Activated T-cell treated with anti-CD3 and anti-CD28 coated beads, Interleukin-2, amount 50 U/mL, for 24 hours (primary cell): ENCODE results near the gene FAHD2B.
"Not testable (repeated sequence)": the region's sequence is repeated elsewhere in the genome, so short reads cannot be mapped to it uniquely, and the experiment has no call there.

ENCODE experiments used
- DNase-seq: peaks from one replicate; pipeline ENCODE4 v3.0.0-alpha.2; 2020
- H3K27ac Mint-ChIP-seq: 2 replicates; pipeline ENCODE4 v1.8.0; 2020; ENCODE audit warnings: mild to moderate bottlenecking, mixed read lengths
- H3K27me3 Mint-ChIP-seq: 2 replicates; pipeline ENCODE4 v1.8.0; 2020; ENCODE audit warnings: mixed read lengths
- H3K36me3 Mint-ChIP-seq: 2 replicates; pipeline ENCODE4 v1.8.0; 2020; ENCODE audit warnings: low read depth, mixed read lengths
- H3K4me1 Mint-ChIP-seq: 2 replicates; pipeline ENCODE4 v1.8.0; 2020; ENCODE audit warnings: low read depth, mixed read lengths
- H3K4me3 Mint-ChIP-seq: 2 replicates; pipeline ENCODE4 v1.8.0; 2020; ENCODE audit warnings: mild to moderate bottlenecking, moderate library complexity, mixed read lengths
- H3K9me3 Mint-ChIP-seq: 2 replicates; pipeline ENCODE4 v1.8.0; 2020; ENCODE audit warnings: mixed read lengths

The FAHD2B gene, protein sequence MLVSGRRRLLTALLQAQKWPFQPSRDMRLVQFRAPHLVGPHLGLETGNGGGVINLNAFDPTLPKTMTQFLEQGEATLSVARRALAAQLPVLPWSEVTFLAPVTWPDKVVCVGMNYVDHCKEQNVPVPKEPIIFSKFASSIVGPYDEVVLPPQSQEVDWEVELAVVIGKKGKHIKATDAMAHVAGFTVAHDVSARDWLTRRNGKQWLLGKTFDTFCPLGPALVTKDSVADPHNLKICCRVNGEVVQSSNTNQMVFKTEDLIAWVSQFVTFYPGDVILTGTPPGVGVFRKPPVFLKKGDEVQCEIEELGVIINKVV

GRCh38 chr2:97094772-97095611 is at the start of gene FAHD2B:
Gene FAHD2B (minus strand): TSS chr2:97094882. CDS start chr2:97091706, 3,176 bp downstream.
- Mint-ChIP-seq H3K27ac (peak within 1 kb of the TSS; percentile 69), H3K4me3 (peak within 1 kb of the TSS; percentile 76), H3K4me1 (peaks cover 11% of the 10 kb centered on the region)
- not testable (repeated sequence) for H3K9me3 Mint-ChIP-seq, H3K27me3 Mint-ChIP-seq, H3K36me3 Mint-ChIP-seq
- DNase-seq, result peak; percentile 85

- DNase-seq, H3K4me3 Mint-ChIP-seq, H3K27me3 Mint-ChIP-seq, H3K27ac Mint-ChIP-seq, H3K9me3 Mint-ChIP-seq, H3K4me1 Mint-ChIP-seq: not testable (repeated sequence)
- peaks cover 73% of the 10 kb centered on the region for H3K36me3 Mint-ChIP-seq
Observed at GRCh38 chr2:97144016-97144415, 49.3 kb upstream of the FAHD2B start.

DNA sequence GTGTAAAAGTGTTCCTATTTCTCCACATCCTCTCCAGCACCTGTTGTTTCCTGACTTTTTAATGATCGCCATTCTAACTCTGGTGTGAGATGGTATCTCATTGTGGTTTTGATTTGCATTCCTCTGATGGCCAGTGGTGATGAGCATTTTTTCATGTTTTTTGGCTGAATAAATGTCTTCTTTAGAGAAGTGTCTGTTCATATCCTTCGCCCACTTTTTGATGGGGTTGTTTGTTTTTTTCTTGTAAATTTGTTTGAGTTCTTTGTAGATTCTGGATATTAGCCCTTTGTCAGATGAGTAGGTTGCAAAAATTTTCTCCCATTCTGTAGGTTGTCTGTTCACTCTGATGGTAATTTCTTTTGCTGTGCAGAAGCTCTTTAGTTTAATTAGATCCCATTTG is 34.4 kb upstream of the FAHD2B start:
- H3K9me3 Mint-ChIP-seq, H3K4me3 Mint-ChIP-seq, H3K27me3 Mint-ChIP-seq, DNase-seq, H3K4me1 Mint-ChIP-seq, H3K27ac Mint-ChIP-seq: not testable (repeated sequence)
- H3K36me3 Mint-ChIP-seq, result peaks cover 43% of the 10 kb centered on the region

GRCh38 chr2:97113882-97114255 is 19.2 kb upstream of the FAHD2B start:
- H3K36me3 Mint-ChIP-seq, result peaks cover 14% of the 10 kb centered on the region
- H3K4me1 Mint-ChIP-seq, DNase-seq, H3K27me3 Mint-ChIP-seq, H3K9me3 Mint-ChIP-seq: not testable (repeated sequence)
- H3K4me3 Mint-ChIP-seq, result peak overlapping the region; percentile 98
- peak overlapping the region; percentile 98 for H3K27ac Mint-ChIP-seq

GRCh38 chr2:97113050-97113881 is 18.6 kb upstream of the FAHD2B start, which contains the start of gene ANKRD36:
Gene ANKRD36 (plus strand): TSS chr2:97113153. CDS start chr2:97113740, 587 bp downstream.
- not testable (repeated sequence) for H3K4me1 Mint-ChIP-seq, H3K27me3 Mint-ChIP-seq, H3K9me3 Mint-ChIP-seq
- Mint-ChIP-seq H3K4me3 (peak within 1 kb of the TSS; percentile 98), H3K36me3 (peaks cover 13% of the 10 kb centered on the region), H3K27ac (peak within 1 kb of the TSS; percentile 98)
- DNase-seq, result peak; percentile 93

- H3K4me3 Mint-ChIP-seq, result peak overlapping the region; percentile 78
- not testable (repeated sequence) for H3K4me1 Mint-ChIP-seq, H3K27me3 Mint-ChIP-seq, H3K36me3 Mint-ChIP-seq, H3K9me3 Mint-ChIP-seq
- H3K27ac Mint-ChIP-seq, result peak overlapping the region; percentile 94
- peak; percentile 77 for DNase-seq
Observed at GRCh38 chr2:97112320-97113049, 17.8 kb upstream of the FAHD2B start.

GRCh38 chr2:97111246-97111645 is 16.6 kb upstream of the FAHD2B start:
- H3K27ac Mint-ChIP-seq, H3K27me3 Mint-ChIP-seq, H3K36me3 Mint-ChIP-seq, DNase-seq, H3K4me1 Mint-ChIP-seq, H3K9me3 Mint-ChIP-seq, H3K4me3 Mint-ChIP-seq: not testable (repeated sequence)

GRCh38 chr2:97106878-97107277 is 12.2 kb upstream of the FAHD2B start:
- H3K27ac Mint-ChIP-seq, DNase-seq, H3K4me1 Mint-ChIP-seq, H3K9me3 Mint-ChIP-seq, H3K4me3 Mint-ChIP-seq, H3K36me3 Mint-ChIP-seq: not testable (repeated sequence)
- peaks cover 19% of the 10 kb centered on the region for H3K27me3 Mint-ChIP-seq

GRCh38 chr2:97098786-97099372 is 4.2 kb upstream of the FAHD2B start:
- H3K27me3 Mint-ChIP-seq, H3K4me3 Mint-ChIP-seq, H3K27ac Mint-ChIP-seq: not testable (repeated sequence)

DNA sequence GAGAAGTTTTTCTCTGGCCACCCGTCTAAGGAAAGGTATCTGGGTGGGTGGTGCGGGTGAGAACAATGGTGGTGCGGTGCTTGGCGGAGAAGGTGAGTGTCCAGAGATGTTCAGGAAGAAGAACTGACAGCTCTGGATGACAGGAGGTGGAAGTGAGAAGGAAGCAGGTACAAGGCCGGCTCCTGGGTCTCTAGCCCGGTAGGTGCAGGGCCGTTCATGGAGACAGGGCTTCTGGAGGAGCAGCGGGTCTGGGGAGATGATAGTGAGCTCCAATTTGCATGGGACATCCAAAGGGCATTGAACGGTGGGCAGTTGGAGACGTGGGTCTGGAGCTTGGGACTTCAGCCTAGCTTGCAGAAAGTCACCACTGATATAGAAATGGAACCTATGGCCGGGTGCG is 979 bp upstream of the FAHD2B start:
- H3K9me3 Mint-ChIP-seq, result no peaks in the 10 kb centered on the region
- no peak for DNase-seq
- H3K4me3 Mint-ChIP-seq, result peak overlapping the region; percentile 76
- peaks cover 11% of the 10 kb centered on the region for H3K4me1 Mint-ChIP-seq
- no peak overlapping the region for H3K27ac Mint-ChIP-seq
- H3K36me3 Mint-ChIP-seq, result no peaks in the 10 kb centered on the region
- no peaks in the 10 kb centered on the region for H3K27me3 Mint-ChIP-seq

More at GRCh38 chr2:97098786-97099372, 4.2 kb upstream of the FAHD2B start:
- not testable (repeated sequence) for H3K9me3 Mint-ChIP-seq, H3K36me3 Mint-ChIP-seq, DNase-seq, H3K4me1 Mint-ChIP-seq

DNA sequence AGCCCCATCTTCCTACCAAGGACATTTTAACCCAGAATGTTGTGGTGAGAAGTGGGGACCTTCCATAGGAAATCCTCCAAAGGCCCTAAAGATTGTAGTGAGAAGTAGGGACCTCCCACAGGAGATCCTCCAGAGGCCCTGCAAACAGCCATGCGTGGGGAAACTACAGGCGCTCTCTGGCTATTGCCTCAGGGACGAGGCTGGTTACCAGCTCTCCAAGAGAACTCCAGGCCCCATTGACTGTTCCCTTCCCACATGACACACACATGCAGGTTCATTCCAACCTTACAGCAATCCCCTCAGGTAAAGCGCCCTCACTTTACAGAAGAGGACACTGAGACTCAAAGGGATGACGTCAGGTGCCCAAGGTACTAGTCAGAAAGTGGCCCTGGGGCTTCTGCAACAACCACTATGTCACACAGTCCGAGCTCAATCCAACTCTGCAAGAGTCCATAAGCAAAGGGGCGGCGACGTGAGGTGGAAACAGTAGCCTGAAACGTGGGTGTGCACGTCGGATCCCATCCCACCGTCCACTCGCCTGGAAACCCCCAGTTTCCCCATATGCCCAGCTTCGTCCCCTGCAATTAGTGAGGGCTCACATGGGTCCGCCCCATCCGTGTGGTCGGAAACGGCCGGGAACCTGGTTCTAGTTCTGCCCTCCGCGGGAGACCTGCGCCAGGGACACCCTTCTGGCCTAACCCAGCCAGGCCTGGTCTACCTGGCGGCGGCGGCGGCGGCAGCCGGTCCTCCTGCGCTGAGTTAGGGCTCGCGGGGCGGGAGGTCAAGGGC is 505 bp downstream of the FAHD2B start:
- not testable (repeated sequence) for DNase-seq, H3K27me3 Mint-ChIP-seq, H3K36me3 Mint-ChIP-seq, H3K27ac Mint-ChIP-seq, H3K9me3 Mint-ChIP-seq
- peaks cover 11% of the 10 kb centered on the region for H3K4me1 Mint-ChIP-seq
- peak overlapping the region; percentile 66 for H3K4me3 Mint-ChIP-seq

DNA sequence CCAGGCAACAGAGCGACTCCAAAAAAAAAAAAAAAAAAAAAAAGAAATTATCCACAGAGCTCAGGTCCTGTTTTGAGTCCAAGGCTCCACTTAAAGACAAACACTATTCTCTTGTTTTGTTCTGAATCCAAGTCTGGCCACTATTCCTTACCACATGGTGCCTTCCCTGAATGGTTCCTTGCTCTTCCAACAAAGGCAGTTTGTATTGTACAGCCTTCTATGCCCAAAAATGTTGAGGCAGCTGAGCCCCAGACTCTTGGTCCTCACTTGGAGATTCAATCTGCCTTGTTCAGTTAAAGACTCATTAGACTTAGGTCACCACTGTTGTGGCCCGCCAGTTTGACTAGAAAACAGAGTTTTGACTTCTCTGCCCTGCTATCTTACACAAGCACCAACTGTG is 1.7 kb downstream of the FAHD2B start:
- H3K9me3 Mint-ChIP-seq, H3K27ac Mint-ChIP-seq: not testable (repeated sequence)
- peaks cover 12% of the 10 kb centered on the region for H3K36me3 Mint-ChIP-seq

GRCh38 chr2:97088706-97089105 is 6.0 kb downstream of the FAHD2B start:
- not testable (repeated sequence) for H3K27me3 Mint-ChIP-seq, H3K4me1 Mint-ChIP-seq, DNase-seq, H3K4me3 Mint-ChIP-seq, H3K27ac Mint-ChIP-seq, H3K9me3 Mint-ChIP-seq
- H3K36me3 Mint-ChIP-seq, result peaks cover 20% of the 10 kb centered on the region

More for the DNA sequence above, 1.7 kb downstream of the FAHD2B start:
- H3K27me3 Mint-ChIP-seq, DNase-seq, H3K4me3 Mint-ChIP-seq: not testable (repeated sequence)
- H3K4me1 Mint-ChIP-seq, result peaks cover 11% of the 10 kb centered on the region
